HG03575 (cell line): ENCODE results near the gene PODN.

Experiments
- ATAC-seq: cut with Tn5 transposase; IDR thresholded peaks from one replicate; pipeline ENCODE4 v1.9.1; 2021; ENCODE audit not compliant: unreplicated experiment, insufficient number of reproducible peaks, low FRiP score; ENCODE audit errors: extremely low read depth

Gene PODN

GRCh38 chr1:53108646-53109580 is 46.9 kb downstream of the PODN start:
- no peak for ATAC-seq

GRCh38 chr1:53110370-53111072 is 48.5 kb downstream of the PODN start:
- ATAC-seq, result no peak

DNA sequence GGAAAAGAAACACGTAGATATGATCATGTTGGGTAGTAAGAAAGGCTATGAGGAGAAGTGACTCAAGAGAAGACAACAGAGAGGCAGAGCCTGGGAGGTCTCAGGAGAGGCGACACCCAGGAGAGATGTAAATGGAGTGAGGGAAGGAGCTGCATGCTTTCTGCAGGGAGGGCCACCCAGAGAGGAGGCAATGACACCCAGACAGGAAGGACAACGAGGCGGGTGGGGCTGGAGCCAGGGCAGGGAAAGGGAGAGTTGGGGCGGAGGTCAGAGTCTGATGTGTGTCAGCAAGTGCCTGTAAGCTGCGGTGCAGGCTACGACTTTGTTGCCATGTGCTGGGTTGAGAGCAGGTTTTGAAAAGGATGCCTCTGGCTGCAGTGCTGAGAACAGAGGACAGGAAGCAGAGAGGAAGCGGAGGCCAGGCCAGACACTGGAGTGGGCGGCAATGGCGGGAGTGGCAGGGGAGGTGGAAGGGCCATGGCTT is 49.1 kb downstream of the PODN start:
- ATAC-seq, result no peak

- no peak for ATAC-seq
Measured at GRCh38 chr1:53111693-53112092, 49.7 kb downstream of the PODN start.

GRCh38 chr1:53112271-53112774 is 50.3 kb downstream of the PODN start:
- no peak for ATAC-seq

DNA sequence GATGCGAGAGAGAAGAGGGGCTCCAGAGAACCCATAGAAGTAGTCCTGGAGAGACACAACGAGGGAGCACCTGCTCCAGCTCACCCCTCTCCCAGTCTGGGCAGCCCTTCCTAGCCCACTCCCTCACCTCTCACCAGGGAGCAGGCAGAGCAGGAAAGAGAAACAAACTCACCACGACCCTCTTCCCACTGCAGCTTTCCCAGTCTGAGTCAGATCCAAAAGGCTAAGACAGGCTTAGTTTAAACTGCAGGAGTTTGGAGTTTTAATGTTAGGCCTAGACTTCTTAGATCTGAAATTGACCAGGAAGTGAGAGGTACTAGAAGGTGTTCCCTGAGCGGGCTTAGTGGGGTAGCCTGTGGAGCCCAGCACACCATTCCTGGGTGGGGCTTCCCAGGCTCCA is 50.8 kb downstream of the PODN start:
- ATAC-seq, result no peak

GRCh38 chr1:53114090-53114489 is 52.1 kb downstream of the PODN start:
- ATAC-seq, result no peak

- no peak for ATAC-seq
Measured at GRCh38 chr1:53114581-53115400, 52.8 kb downstream of the PODN start.

- ATAC-seq, result no peak
Measured at GRCh38 chr1:53115403-53116306, 53.6 kb downstream of the PODN start.

DNA sequence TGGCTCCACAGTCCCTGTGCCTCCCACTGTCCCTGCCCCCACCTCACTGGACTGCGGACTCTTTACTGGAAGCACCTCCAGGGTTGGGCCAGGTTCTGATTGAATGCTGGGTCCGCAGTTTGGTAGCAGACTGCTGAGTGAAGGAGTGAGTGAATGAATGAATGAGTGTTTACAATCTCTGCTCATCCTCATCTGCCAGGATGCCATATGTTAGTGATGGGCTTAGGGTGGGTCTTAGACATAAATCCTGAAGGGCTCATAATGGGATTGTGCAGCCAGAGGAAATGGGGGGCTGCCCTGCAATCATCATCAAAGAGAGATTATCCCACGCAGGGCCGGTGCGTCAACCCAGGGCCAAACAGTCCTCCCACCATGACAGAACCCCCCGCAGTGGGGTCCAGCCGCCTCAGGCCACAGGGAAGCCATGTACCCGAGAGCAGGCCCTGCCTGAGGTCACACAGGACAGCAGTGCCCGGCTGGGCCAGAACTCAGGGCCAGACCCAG is 54.3 kb downstream of the PODN start:
- ATAC-seq, result no peak

DNA sequence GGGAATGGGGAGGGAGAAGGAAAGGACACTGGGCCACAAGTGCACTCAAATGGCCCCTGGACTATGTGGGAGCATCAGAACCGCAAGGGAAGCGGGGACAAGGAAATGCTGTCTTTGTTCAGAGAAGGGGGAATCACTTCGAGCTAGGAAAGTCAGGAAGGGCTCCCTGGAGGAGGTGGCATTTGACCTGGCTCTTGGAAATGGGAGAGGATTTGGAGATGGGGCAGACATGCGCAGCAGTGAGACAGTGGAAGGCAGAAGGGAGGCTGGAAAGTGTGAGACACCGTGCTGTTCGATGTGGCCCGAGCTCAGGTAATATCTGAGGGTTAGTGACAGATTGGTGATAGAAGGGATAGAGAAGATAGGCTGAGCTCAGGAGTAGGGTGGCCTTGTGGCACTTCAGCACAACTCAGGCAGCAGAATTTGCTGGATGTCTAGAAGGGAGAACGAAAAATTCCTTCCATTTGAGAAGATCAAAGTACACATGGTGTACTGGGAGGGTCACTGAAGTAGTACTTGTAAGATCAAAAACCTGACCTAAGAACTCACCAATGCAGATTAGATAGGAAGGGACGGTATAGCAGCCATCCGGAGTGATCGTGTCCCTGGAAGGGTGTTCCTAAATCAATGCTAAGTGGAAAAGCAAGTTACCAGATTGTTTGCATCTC is 55.1 kb downstream of the PODN start:
- ATAC-seq, result no peak

DNA sequence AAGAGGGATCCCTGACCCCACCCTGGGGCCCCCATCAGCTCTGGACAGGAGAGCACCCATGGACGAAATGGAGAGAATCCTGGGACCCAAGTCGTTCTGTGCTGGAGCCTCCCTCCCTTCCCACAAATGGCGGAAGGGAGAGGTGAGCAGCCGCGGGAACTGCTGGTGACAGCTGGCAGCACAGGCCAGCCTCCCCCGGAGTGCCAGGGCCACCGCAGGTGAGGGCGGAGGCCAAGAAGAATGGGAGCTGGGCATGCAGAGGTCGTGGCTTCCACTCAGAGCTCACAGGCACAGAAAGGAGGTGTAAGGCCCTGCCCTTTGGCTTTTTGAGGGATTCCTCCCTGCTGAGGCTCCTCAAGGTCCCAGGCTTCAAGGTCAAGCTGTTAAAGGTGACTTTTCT is 55.8 kb downstream of the PODN start:
- ATAC-seq, result no peak

GRCh38 chr1:53120659-53121058 is 58.6 kb downstream of the PODN start:
- no peak for ATAC-seq

DNA sequence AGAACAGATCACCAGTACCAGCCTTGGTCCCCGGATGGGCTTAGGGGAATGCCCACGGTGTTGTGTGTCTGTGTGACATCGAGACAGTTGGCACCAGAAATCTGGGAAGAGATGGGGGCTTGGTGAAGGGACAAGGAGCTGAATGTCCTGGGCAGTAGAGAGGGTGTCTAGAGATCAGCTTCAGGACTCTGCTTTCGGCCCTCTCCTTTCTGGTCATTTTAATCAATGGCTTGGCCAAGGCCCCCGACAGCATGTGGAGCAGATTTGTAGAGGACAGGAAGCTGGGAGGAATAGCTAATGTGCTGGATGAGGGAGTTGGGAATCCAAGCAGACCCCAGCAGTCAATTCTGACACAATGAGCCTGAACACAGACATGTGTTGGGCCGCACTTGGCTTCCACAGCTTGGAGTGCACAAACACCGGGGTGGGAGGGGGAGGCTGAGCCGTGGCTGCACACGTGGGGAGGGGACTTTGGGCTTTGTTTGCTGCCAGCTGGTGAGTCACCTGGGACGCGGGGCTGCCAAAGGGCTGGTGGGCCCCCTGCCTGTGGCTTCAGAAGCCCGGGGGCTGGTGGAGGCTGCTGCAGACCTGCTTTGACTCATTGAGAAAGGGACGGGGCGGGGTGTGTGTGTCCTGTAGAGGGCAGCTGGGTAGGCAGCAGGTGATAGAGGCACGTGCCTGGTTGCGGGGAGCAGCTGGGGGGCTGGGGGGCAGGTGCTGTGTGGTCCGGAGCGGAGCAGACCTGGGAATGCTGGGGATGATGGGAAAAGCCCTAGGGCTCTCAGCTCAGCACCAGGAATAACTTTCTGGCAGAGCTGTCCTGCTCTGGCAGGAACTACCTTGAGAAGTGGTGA is 59.5 kb downstream of the PODN start:
- ATAC-seq, result no peak

- no peak for ATAC-seq
Measured at GRCh38 chr1:53122201-53122885, 60.3 kb downstream of the PODN start.

GRCh38 chr1:53122961-53123413 is 61.0 kb downstream of the PODN start:
- ATAC-seq, result no peak
